ENCODE results near the gene NLRX1. TPM values are rescaled to one million over a fixed set of nuclear protein-coding genes. Genes with fewer than 3 reads are reported as not detected.
"Not testable (repeated sequence)": the region's sequence is repeated elsewhere in the genome, so short reads cannot be mapped to it uniquely, and the experiment has no call there.

The NLRX1 gene
- total RNA-seq, 4 donors from 2014 or later, result 31.5 to 83.3 (median 67.5) TPM

DNA sequence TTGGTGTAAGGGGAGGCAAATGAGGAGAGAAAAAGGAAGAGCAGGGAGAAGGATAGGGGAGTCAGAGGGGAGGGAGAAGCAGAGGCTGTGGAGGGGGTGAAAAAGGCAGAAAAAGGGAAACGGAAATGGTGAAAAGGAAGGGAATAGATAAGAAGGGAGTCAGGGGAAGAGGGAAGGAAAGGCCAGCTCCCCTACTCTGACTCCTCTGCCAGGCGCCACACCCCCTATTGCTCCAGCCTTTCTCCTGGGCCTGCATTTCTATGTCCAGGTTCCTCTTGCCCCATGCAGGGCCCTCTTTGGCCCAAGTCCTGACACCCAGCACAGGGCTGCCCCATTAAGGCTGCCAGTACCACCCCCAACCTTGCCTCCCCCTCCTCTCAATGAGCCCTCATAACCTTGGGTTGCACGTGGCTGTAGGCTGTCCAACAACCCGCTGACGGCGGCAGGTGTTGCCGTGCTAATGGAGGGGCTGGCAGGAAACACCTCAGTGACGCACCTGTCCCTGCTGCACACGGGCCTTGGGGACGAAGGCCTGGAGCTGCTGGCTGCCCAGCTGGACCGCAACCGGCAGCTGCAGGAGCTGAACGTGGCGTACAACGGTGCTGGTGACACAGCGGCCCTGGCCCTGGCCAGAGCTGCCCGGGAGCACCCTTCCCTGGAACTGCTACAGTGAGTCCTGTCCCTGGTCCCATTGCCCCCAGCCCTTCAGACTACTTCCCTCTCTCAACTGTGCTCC is 13.3 kb downstream of the NLRX1 start:
- DNase-seq, result no peak
- intact Hi-C loops (cut with DNase I), result no loop called here
- Histone ChIP-seq H3K36me3 (peaks cover 3 to 70% (median 10%) of the 10 kb centered on the region in 3 donors), H3K27ac (no peak overlapping the region), H3K9me3 (no peaks in the 10 kb centered on the region), H3K4me1 (peaks cover 0 to 7% (median 0%) of the 10 kb centered on the region in 3 donors), H3K27me3 (peaks cover 0 to 11% (median 0%) of the 10 kb centered on the region in 4 donors), H3K4me3 (no peak overlapping the region)
- 83 to 92% methylated on average over 2 to 8 of the region's 17 CpGs for WGBS, 2 donors
- TF ChIP-seq, protein P1, sequence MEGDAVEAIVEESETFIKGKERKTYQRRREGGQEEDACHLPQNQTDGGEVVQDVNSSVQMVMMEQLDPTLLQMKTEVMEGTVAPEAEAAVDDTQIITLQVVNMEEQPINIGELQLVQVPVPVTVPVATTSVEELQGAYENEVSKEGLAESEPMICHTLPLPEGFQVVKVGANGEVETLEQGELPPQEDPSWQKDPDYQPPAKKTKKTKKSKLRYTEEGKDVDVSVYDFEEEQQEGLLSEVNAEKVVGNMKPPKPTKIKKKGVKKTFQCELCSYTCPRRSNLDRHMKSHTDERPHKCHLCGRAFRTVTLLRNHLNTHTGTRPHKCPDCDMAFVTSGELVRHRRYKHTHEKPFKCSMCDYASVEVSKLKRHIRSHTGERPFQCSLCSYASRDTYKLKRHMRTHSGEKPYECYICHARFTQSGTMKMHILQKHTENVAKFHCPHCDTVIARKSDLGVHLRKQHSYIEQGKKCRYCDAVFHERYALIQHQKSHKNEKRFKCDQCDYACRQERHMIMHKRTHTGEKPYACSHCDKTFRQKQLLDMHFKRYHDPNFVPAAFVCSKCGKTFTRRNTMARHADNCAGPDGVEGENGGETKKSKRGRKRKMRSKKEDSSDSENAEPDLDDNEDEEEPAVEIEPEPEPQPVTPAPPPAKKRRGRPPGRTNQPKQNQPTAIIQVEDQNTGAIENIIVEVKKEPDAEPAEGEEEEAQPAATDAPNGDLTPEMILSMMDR (IDR thresholded peaks at IDR 0.05), result no peak

DNA sequence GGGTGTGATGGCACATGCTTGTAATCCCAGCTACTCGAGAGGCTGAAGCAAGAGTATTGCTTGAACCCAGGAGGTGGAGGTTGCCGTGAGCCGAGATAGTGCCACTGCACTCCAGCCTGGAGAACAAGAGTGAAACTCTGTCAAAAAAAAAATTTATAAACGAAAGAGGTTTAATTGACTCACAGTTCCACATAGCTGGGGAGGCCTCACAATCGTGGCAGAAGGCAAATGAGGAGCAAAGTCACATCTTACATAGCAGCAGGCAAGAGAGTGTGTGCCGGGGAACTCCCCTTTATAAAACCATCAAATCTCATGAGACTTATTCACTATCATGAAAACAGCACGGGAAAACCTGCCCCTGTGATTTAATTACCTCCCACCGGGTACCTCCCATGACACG is 15.9 kb downstream of the NLRX1 start:
- Histone ChIP-seq H3K27me3 (peaks cover 0 to 15% (median 0%) of the 10 kb centered on the region in 4 donors), H3K36me3 (peaks cover 3 to 47% (median 4%) of the 10 kb centered on the region in 3 donors)
- H3K4me3 ChIP-seq; H3K9me3 ChIP-seq; intact Hi-C loops (cut with DNase I); DNase-seq; H3K4me1 ChIP-seq; H3K27ac ChIP-seq: not testable (repeated sequence)
- WGBS, 2 donors, result 78 to 84% methylated on average over 9 of the region's 9 CpGs

DNA sequence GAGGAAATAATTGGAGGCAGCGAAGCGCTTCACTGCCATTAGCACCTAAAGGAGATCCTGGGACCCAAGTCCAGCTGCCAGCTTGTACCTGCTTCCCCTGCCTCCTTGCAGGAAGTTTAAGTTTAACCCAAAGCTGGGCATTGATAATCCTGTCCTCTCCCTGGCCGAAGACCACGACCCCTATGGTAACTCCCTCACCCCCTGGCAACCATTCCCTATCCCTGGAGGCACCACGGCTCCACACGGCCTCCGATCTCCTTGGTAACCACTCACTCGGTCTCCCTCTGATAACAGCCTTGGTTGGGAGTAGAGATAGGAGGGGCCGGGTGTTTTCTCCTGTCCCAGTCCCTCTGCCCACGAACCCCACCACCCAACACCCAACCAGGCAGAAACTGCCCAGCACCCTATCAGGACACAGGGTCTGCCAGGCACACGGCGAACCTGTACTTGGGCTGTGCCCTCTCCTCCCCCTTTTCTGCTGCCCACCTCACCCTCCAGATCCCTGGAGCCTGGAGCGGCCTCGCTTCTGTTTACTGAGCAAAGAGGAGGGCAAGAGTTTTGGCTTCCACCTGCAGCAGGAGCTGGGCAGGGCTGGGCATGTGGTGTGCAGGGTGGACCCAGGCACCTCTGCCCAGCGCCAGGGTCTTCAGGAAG is 17.6 kb downstream of the NLRX1 start:
- H3K27ac ChIP-seq, result no peak overlapping the region
- H3K36me3 ChIP-seq, result peaks cover 2 to 30% (median 3%) of the 10 kb centered on the region in 3 donors
- H3K9me3 ChIP-seq, result no peaks in the 10 kb centered on the region
- no peak for TF ChIP-seq POLR2A (IDR thresholded peaks at IDR 0.05)
- TF ChIP-seq, protein P1 (IDR thresholded peaks at IDR 0.05), result no peak
- H3K4me3 ChIP-seq, result no peak overlapping the region
- H3K27me3 ChIP-seq, result peaks cover 0 to 15% (median 0%) of the 10 kb centered on the region in 4 donors
- 67% methylated on average over 5 of the region's 15 CpGs; no CpG with 5 or more reads in 1 of the 2 donors for WGBS, 2 donors
- peaks cover 0 to 7% (median 0%) of the 10 kb centered on the region in 3 donors for H3K4me1 ChIP-seq
- intact Hi-C loops (cut with DNase I), result no loop called here
- DNase-seq, result no peak

DNA sequence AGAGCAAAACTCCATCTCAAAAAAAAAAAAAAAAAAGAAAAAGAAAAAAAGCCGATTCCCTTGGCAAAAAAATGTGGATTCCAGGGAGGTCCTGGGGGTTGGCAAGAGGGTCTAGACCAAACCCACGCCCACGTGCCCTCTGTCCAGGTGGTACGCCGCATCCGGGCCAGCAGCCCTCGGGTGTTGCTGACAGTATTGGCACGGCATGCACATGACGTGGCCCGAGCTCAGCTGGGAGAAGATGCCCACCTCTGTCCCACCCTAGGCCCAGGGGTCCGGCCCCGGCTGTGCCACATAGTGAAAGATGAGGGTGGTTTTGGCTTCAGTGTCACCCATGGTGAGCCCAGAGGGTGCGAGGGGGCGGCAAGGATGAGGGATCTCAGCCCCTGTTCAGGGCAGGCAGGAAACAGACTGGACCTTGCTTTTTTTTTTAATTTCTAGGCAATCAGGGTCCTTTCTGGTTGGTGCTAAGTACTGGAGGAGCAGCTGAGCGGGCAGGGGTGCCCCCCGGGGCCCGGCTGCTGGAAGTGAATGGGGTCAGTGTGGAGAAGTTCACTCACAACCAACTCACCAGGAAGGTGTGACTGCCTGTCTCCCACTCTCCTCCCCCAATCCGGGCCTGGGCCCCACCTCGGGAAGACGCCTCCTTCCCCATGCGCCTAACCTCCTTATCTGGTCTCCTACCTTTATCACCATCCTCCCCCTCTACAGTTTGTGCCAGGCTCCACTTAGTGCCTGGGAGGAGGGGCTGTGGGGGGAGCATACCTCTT is 18.8 kb downstream of the NLRX1 start:
- TF ChIP-seq POLR2A (IDR thresholded peaks at IDR 0.05), result no peak
- TF ChIP-seq, protein P1 (IDR thresholded peaks at IDR 0.05), result no peak
- H3K4me1 ChIP-seq, result peaks cover 0 to 7% (median 0%) of the 10 kb centered on the region in 3 donors
- WGBS, 2 donors, result 70 to 84% methylated on average over 14 to 21 of the region's 21 CpGs
- no peak overlapping the region for H3K27ac ChIP-seq
- intact Hi-C loops (cut with DNase I), result no loop called here
- no peaks in the 10 kb centered on the region for H3K9me3 ChIP-seq
- no peak overlapping the region for H3K4me3 ChIP-seq
- no peak for DNase-seq
- H3K36me3 ChIP-seq, result peaks cover 0 to 18% (median 1%) of the 10 kb centered on the region in 3 donors
- H3K27me3 ChIP-seq, result peaks cover 0 to 15% (median 0%) of the 10 kb centered on the region in 4 donors

DNA sequence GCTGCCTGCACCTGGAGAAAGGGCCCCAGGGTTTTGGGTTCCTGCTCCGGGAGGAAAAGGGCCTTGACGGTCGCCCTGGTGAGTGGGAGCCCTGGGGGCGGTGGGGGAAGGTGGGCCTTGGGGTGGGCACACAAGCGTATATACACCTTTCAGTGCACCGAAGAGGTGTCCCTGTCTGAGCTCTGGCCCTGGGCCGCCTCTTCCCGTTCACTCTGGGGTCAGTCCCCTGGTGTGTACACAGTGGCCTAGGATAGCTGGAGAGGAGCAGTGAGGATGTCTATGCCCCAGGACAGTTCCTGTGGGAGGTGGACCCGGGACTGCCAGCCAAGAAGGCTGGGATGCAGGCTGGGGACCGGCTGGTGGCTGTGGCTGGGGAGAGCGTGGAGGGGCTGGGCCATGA is 19.5 kb downstream of the NLRX1 start:
- H3K27me3 ChIP-seq, result peaks cover 0 to 15% (median 0%) of the 10 kb centered on the region in 4 donors
- H3K27ac ChIP-seq, result no peak overlapping the region
- no peaks in the 10 kb centered on the region for H3K9me3 ChIP-seq
- H3K4me1 ChIP-seq, result peaks cover 0 to 7% (median 0%) of the 10 kb centered on the region in 3 donors
- intact Hi-C loops (cut with DNase I), result no loop called here
- no peak for DNase-seq
- WGBS, 2 donors, result 87% methylated on average over 3 of the region's 11 CpGs; no CpG with 5 or more reads in 1 of the 2 donors
- H3K36me3 ChIP-seq, result peaks cover 0 to 11% (median 0%) of the 10 kb centered on the region in 3 donors
- no peak overlapping the region for H3K4me3 ChIP-seq
- no peak for TF ChIP-seq POLR2A (IDR thresholded peaks at IDR 0.05)
- TF ChIP-seq, protein P1 (IDR thresholded peaks at IDR 0.05), result no peak
